ENCODE results near the gene LELP1.
"Not testable (repeated sequence)": the region's sequence is repeated elsewhere in the genome, so short reads cannot be mapped to it uniquely, and the experiment has no call there.

LELP1 gene

DNA sequence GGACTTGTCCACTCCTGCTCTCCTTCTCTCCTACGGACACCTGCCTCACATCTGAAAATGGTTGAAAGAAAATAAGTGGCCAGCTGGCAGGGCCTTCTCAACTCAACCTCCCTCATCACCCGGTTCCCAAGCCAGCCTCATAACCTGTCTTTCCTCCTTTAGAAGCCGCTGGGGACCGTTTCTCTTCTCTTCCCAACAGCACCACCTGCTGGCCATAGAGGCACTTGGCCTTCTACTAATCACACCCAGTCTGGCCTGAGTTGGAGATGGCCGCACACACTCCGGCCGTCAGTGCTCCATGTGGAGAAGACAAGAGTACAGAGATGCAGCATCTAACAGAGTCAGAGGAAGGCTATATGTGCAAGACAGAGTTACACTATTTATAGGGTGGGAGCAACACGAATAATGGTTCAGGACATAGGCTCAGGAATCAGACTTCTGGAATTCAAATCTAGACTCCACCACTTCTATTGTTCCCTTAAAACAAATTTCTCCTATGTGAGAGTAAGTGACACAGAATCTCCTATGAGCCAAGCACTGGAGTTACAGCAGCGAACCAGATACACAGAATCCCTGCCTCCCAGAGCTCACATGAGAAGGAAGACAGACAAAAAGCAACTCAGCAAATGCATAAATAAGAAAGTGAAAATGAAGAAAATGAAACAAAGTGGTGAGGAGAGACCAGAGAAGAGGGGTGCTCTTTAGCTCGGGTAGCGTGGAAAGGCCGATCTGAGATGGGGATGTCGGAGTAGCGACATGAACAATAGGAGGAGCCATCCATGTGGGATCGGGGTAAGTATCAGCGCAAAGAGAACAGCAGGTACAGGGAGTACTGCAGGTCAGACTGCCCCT is 20.0 kb downstream of the LELP1 start:
- H3K4me3 ChIP-seq (ENCODE audit: low read length) = not testable (repeated sequence)
- DNase-seq (ENCODE audit: low read depth, low spot score) = peak; percentile 32

DNA sequence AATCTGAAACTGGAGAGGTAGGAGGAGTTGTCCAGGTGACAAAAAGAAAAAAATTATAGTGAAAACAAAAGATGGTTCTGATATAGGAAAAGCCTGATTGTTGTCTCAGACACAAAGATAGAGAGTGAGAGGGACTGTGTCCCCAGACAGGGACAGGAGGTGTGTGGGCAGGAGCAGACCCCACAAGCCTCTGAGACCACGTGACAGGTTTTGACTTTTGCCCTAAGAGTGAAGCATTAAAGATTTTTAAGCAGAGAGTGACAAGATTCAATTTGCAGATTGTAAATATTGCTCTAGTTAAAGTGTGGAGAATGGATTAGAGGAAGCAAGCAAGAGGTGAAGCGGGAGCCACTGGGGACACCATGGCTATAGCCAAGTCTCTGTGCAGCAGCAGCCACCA is 24.6 kb downstream of the LELP1 start:
- no peak for DNase-seq (ENCODE audit: low read depth, low spot score)
- H3K4me3 ChIP-seq (ENCODE audit: low read length) = no peak overlapping the region

DNA sequence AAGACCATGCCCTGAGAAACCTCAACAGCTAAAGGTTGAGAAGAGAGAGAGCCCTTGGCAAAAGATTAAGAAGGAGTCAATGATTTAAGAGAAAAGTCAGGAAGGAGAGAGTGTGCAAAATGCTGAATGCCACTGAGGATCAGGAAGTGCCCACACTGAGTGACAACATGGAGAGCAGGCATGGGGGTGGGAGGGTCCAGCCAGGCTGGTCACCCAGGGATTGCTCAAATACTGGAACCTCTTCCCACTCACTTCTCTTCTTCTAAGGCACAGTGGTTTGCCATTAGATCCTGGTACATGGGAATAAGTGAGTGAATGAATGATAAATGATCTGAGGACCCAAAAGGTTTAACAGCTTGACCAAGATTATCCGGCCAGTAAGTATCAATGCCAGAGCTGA is 25.3 kb downstream of the LELP1 start:
- no peak overlapping the region for H3K4me3 ChIP-seq (ENCODE audit: low read length)
- DNase-seq (ENCODE audit: low read depth, low spot score) = no peak

DNA sequence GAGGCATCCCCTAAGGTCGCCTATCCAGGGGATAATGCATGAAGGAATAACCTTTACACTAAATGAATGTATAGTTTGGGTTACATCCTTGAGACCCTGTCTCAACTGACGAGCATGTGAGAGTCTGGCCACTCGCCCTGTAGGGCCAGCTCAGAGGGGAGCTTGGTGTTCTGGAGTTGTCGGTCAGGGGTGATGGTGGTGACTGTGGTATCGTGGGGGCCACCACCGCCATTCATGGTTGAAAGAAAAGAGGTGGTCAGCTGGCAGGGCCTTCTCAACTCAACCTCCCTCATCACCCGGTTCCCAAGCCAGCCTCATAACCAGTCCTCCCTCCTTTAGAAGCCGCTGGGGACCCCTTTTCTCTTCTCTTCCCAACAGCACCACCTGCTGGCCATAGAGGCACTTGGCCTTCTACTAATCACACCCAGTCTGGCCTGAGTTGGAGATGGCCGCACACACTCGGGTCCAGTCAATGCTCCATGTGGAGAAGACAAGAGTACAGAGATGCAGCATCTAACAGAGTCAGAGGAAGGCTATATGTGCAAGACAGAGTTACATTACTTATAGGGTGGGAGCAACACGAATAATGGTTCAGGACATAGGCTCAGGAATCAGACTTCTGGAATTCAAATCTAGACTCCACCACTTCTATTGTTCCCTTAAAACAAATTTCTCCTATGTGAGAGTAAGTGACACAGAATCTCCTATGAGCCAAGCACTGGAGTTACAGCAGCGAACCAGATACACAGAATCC is 26.0 kb downstream of the LELP1 start:
- not testable (repeated sequence) for H3K4me3 ChIP-seq (ENCODE audit: low read length); DNase-seq (ENCODE audit: low read depth, low spot score)

DNA sequence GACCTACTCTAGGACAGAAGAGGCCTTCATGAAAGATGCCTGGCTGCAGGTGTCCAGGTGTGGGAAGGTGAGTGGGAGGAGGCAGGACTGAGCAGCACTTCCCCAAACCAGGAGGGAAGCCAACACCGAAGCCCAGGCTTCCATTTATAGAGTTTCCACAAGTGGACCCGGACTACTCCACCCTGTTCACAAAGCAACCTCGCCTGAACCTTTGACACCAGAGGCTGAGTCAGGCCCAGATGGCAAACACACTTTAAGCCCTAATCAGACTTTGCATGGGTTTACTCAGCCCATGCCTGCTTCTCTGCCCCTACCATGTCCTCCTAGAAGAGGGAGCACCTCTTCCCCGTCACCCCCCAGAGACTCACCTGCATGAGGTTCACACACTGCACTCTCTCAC is 28.1 kb downstream of the LELP1 start:
- H3K4me3 ChIP-seq (ENCODE audit: low read length) = no peak overlapping the region
- DNase-seq (ENCODE audit: low read depth, low spot score) = no peak

- no peak overlapping the region for H3K4me3 ChIP-seq (ENCODE audit: low read length)
- no peak for DNase-seq (ENCODE audit: low read depth, low spot score)
These were observed 28.6 kb downstream of the LELP1 start for GRCh38 chr1:153231785-153232184.

DNA sequence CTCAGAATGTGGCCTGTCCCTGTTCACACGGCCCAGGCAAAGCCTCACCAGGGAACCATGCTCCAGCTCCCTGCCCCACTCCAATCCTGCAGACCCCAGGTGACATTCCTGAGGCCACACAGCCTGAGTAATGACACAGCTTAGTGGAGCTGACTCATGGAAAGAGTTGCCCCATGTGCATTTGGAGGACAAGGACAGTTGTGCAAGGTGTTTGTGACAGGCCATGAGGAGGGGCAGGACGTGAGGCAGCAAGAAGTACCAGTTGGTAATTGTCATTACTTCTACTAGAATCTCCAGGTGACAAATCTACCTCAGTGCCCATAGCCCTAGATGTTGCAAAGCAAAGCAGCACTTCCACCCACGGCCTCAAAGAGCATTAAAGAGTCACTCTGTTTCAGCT is 29.3 kb downstream of the LELP1 start:
- DNase-seq (ENCODE audit: low read depth, low spot score) = no peak
- H3K4me3 ChIP-seq (ENCODE audit: low read length) = no peak overlapping the region

- DNase-seq (ENCODE audit: low read depth, low spot score) = no peak
- no peak overlapping the region for H3K4me3 ChIP-seq (ENCODE audit: low read length)
These were observed 30.2 kb downstream of the LELP1 start for GRCh38 chr1:153233448-153233847.

DNA sequence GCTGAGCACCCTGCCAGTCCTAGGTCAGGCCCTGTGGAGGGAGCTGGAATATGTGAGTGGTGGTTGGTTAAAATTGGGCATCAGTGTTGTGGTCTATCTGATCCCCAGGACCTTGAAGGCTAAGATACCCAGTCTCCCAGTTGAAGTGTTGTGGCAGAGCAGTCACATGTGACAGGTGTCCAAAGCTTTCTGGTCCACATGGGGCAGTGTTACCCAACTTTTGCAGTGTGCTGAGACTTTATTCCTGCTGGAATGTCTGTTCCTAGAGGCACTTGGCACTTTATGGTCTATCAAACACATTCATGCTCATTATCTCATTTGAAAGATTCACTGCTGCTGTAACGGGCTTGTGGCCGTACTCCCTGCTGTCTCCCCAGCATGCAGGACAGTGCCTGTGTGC is 35.3 kb downstream of the LELP1 start:
- no peak for DNase-seq (ENCODE audit: low read depth, low spot score)
- H3K4me3 ChIP-seq (ENCODE audit: low read length) = no peak overlapping the region

DNA sequence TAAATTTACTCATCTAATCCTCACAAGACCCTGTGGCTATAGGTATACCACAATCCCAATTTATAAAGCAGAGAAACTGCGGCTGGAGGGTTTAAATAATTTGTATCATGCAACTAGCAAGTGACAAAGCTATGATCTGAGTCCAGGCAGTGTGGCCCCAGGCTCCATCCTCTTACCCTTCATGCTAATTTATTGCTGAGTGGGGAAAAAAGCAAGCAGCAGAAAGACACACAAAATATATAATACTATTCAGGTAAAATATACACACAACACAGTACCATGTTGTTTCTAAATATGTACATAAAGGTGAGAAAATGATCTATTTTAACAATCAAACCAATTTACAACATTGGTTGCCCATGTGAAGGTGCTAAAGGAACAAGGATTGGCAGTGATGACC is 38.9 kb downstream of the LELP1 start:
- H3K4me3 ChIP-seq (ENCODE audit: low read length) = no peak overlapping the region
- no peak for DNase-seq (ENCODE audit: low read depth, low spot score)

DNA sequence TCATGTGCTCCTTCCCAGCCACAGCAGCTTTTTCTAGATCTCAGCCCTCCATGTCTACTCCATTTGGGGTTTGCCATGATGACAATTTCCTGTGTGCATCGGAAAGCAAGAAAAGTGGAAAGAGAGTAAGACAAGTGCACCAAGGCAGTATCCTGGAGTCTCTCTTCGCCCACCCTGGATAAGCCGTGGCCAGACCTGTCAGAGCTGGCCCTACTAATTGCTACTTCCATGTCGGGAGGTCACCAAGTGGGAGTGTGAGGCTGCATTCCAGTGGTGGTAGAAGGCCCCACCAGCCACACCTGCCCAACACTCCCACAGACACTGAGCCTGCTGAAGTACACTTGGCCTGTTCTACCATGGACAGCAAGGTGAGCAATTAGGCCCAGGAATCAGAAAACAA is 42.2 kb downstream of the LELP1 start:
- no peak for DNase-seq (ENCODE audit: low read depth, low spot score)

DNA sequence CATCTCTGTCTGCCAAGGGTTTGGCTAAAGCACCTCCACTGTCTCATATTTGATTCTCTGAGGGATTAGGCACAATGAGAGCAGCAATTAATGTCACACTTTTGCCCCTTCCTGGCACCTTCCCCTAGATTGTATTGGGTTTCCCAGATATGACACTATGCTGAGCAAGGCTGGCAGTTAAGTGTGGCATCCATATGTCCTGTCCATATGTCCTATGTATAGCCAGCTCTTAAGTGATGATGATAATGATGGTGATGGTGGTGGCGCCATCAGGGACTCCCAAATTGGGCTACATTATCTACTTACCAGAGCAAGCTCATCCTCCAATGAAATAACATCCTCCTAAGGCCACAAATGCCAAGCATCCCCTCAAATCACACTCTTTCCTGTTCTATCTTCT is 42.8 kb downstream of the LELP1 start:
- H3K4me3 ChIP-seq (ENCODE audit: low read length) = no peak overlapping the region
- no peak for DNase-seq (ENCODE audit: low read depth, low spot score)

More for the DNA sequence above, 42.2 kb downstream of the LELP1 start:
- no peak overlapping the region for H3K4me3 ChIP-seq (ENCODE audit: low read length)

- no peak for DNase-seq (ENCODE audit: low read depth, low spot score)
- no peak overlapping the region for H3K4me3 ChIP-seq (ENCODE audit: low read length)
These were observed 43.6 kb downstream of the LELP1 start for GRCh38 chr1:153246825-153247224.

GRCh38 chr1:153248176-153248879 is 45.1 kb downstream of the LELP1 start:
- DNase-seq (ENCODE audit: low read depth, low spot score) = no peak
- H3K4me3 ChIP-seq (ENCODE audit: low read length) = no peak overlapping the region

- no peak overlapping the region for H3K4me3 ChIP-seq (ENCODE audit: low read length)
- no peak for DNase-seq (ENCODE audit: low read depth, low spot score)
These were observed 46.9 kb downstream of the LELP1 start for GRCh38 chr1:153250166-153250565.

GRCh38 chr1:153251087-153251486 is 47.9 kb downstream of the LELP1 start:
- no peak overlapping the region for H3K4me3 ChIP-seq (ENCODE audit: low read length)
- DNase-seq (ENCODE audit: low read depth, low spot score) = no peak

DNA sequence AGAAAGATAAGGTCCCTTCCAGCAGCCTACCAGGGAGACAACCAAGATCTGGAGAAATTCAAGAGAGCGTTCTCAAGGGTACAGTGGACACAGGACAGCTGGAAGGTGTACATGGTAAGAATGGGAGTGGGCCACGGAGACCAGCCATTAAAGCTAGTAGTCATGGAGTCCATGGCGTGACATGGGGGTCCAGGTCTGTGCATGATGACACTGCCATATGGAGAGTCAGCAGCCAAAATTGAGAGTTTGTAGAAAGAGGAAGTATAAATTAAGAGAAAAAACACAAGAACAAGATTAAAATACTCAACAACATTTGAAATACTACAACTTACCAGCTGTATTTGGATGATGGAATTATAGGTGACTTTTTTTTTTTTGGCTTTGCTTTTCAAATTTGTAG is 48.3 kb downstream of the LELP1 start:
- no peak overlapping the region for H3K4me3 ChIP-seq (ENCODE audit: low read length)
- no peak for DNase-seq (ENCODE audit: low read depth, low spot score)

GRCh38 chr1:153251988-153252387 is 48.8 kb downstream of the LELP1 start:
- no peak overlapping the region for H3K4me3 ChIP-seq (ENCODE audit: low read length)

DNA sequence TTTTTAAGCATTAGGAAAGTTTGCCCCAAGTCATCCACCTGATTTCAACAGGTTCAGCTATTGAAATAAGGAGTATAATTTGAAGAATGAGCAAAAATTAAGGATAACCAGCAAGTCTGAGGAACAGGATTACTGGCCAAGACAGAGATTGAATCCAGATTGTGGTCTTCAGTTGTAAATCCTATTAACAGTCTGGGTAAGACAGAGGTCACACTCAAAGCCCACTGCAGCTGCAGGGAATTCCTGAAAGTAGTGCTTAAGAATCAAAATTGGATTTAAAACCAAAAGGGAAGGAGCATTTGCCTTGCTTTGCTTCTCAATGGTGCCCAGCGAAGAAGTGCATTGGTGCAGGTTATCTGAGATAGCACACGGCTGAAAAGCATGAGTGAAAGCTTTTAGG is 49.8 kb downstream of the LELP1 start:
- no peak for DNase-seq (ENCODE audit: low read depth, low spot score)
- no peak overlapping the region for H3K4me3 ChIP-seq (ENCODE audit: low read length)

More at GRCh38 chr1:153251988-153252387, 48.8 kb downstream of the LELP1 start:
- DNase-seq (ENCODE audit: low read depth, low spot score) = no peak

DNA sequence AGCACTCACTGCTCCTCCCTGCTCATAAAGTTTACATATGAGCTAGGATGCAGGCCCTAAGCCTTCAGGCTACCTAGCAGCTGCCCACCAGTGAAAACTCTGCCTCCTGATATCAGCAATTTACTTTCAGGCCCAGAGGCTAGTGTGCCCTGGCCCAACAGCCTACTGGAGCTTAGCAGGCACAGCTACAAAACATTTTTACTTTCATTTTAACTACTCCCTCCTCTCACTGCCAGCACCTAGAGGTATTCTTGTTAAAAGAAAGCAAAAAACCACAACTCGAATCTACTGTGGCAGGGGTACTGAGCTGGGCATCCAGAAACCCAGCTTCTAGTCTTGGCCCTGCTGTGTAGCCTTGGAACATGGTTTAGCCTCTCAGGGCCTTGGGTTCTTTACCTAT is 50.5 kb downstream of the LELP1 start:
- DNase-seq (ENCODE audit: low read depth, low spot score) = peak; percentile 10
- no peak overlapping the region for H3K4me3 ChIP-seq (ENCODE audit: low read length)
